B cell (primary cell): Measurements from ENCODE around the gene RCBTB1. TPM values are rescaled to one million over a fixed set of nuclear protein-coding genes. Genes with fewer than 3 reads are reported as not detected.

ENCODE experiments used
- ATAC-seq: fragments of 200-7000 bp; cut with Tn5 transposase; one replicate; pipeline ENCODE4 v1.10.0; 2021; ENCODE audit warnings: low read depth, mild to moderate bottlenecking, moderate number of reproducible peaks, moderate library complexity
- CTCF ChIA-PET: fragments of 350-600 bp; sonication (Branson Sonifier 250); formaldehyde crosslinking; loops from one replicate; lab custom pipeline; 2021; ENCODE audit warnings: antibody characterized with exemption, inconsistent platforms; lab: Charles Lee
- POLR2A ChIA-PET: fragments of 350-600 bp; sonication (Branson Sonifier 250); formaldehyde crosslinking; loops from one replicate; lab custom pipeline; 2021; ENCODE audit warnings: antibody characterized with exemption; lab: Charles Lee
- DNase-seq: peaks from one replicate; pipeline ENCODE4 v3.0.0; 2013
- H2AFZ ChIP-seq: 2 replicates; pipeline ENCODE4 v1.6.1; 2012; ENCODE audit warnings: mild to moderate bottlenecking, low read depth, low read length; ENCODE audit not compliant: insufficient read depth, poor library complexity, severe bottlenecking
- H3K27ac ChIP-seq, 2 donors: 1 replicate in 1 of 2; 2 replicates in 1 of 2; pipeline ENCODE4 v1.5.1; 2012 to 2013; ENCODE audit warnings: low read length in 2 of 2, mild to moderate bottlenecking in 2 of 2, moderate library complexity in 1 of 2
- H3K27me3 ChIP-seq, 4 experiments: fragments of 200-600 bp in 1 of 4; sonication (generic) in 1 of 4; replicated peaks in 1 of 4; 1 replicate in 2 of 4; 2 replicates in 2 of 4; pipeline versions ENCODE4 v1.6.1 to v1.7.0; 2013 to 2016; ENCODE audit warnings: low read length in 3 of 4, mild to moderate bottlenecking in 2 of 4, mixed read lengths in 1 of 4, moderate library complexity in 1 of 4; ENCODE audit not compliant: insufficient read depth in 4 of 4, control insufficient read depth in 3 of 4; ENCODE audit errors: control extremely low read depth in 1 of 4
- H3K36me3 ChIP-seq, 2 experiments: replicated peaks in 1 of 2; 1 replicate in 1 of 2; 2 replicates in 1 of 2; pipeline versions ENCODE4 v1.6.1 to v1.7.1; 2013; ENCODE audit warnings: low read length in 1 of 2; ENCODE audit not compliant: insufficient read depth in 2 of 2, control insufficient read depth in 1 of 2; ENCODE audit errors: control extremely low read depth in 1 of 2, extremely low read depth in 1 of 2
- H3K4me1 ChIP-seq, 2 donors: fragments of 200-600 bp in 1 of 2; sonication (generic) in 1 of 2; 1 replicate in 1 of 2; 2 replicates in 1 of 2; pipeline versions ENCODE4 v1.5.1 to v1.6.1; 2013 to 2017; ENCODE audit warnings: low read length in 2 of 2; ENCODE audit not compliant: control insufficient read depth in 2 of 2, insufficient read depth in 2 of 2
- H3K4me2 ChIP-seq: replicated peaks from 2 replicates; pipeline ENCODE3; 2012; ENCODE audit warnings: mild to moderate bottlenecking, low read depth, low read length; ENCODE audit not compliant: poor library complexity, severe bottlenecking
- H3K4me3 ChIP-seq, 5 experiments: fragments of 200-600 bp in 1 of 5; sonication (generic) in 1 of 5; 1 replicate in 3 of 5; 2 replicates in 2 of 5; pipeline versions ENCODE4 v1.5.1 to v1.7.0; 2011 to 2016; ENCODE audit warnings: low read length in 4 of 5, mild to moderate bottlenecking in 4 of 5, low read depth in 2 of 5, control low read depth in 1 of 5, moderate library complexity in 1 of 5; ENCODE audit not compliant: insufficient read depth in 1 of 5; ENCODE audit errors: control extremely low read depth in 1 of 5, extremely low read depth in 1 of 5
- H3K79me2 ChIP-seq: fragments of 200-600 bp; sonication (generic); one replicate; pipeline ENCODE4 v1.6.0; 2016; ENCODE audit warnings: low read length; ENCODE audit not compliant: control insufficient read depth, insufficient read depth
- H3K9ac ChIP-seq: fragments of 200-600 bp; sonication (generic); 2 replicates; pipeline ENCODE4 v1.6.1; 2017; ENCODE audit warnings: mild to moderate bottlenecking, low read length, moderate library complexity
- H3K9me3 ChIP-seq, 3 donors: one replicate each; pipeline versions ENCODE4 v1.6.1 to v1.7.1; 2013; ENCODE audit warnings: low read length in 2 of 3; ENCODE audit not compliant: control insufficient read depth in 2 of 3, insufficient read depth in 1 of 3; ENCODE audit errors: control extremely low read depth in 1 of 3
- H4K20me1 ChIP-seq: 2 replicates; pipeline ENCODE4 v1.6.0; 2012; ENCODE audit warnings: mild to moderate bottlenecking, low read length; ENCODE audit not compliant: insufficient read depth, control insufficient read depth, poor library complexity, severe bottlenecking
- H3K27ac Mint-ChIP-seq: one replicate; pipeline ENCODE4 v1.8.0; 2021; ENCODE audit warnings: mixed read lengths
- H3K27me3 Mint-ChIP-seq: one replicate; pipeline ENCODE4 v1.8.0; 2021; ENCODE audit warnings: mixed read lengths
- H3K4me1 Mint-ChIP-seq: one replicate; pipeline ENCODE4 v1.8.0; 2021; ENCODE audit warnings: mixed read lengths
- H3K4me3 Mint-ChIP-seq: one replicate; pipeline ENCODE4 v1.8.0; 2021; ENCODE audit warnings: mixed read lengths
- H3K9me3 Mint-ChIP-seq: one replicate; pipeline ENCODE4 v1.8.0; 2022; ENCODE audit warnings: mixed read lengths; ENCODE audit not compliant: insufficient read depth
- CTCF ChIP-seq: fragments of 200-600 bp; IDR thresholded peaks from one replicate; pipeline ENCODE4 v1.8.0; 2022; ENCODE audit warnings: antibody characterized with exemption, mild to moderate bottlenecking
- EZH2 ChIP-seq: IDR thresholded peaks from 2 replicates; pipeline ENCODE4 v1.6.1; 2012; ENCODE audit warnings: borderline replicate concordance, low read depth, mild to moderate bottlenecking, moderate library complexity, low read length; ENCODE audit not compliant: insufficient read depth, poor library complexity, severe bottlenecking
- whole genome bisulfite sequencing: methylation state at CpG from one replicate; pipeline ENCODE4 v1.1.5; 2013; ENCODE audit warnings: missing lambda C conversion rate; ENCODE audit not compliant: insufficient coverage; 5-methylcytosine and 5-hydroxymethylcytosine counted together
- intact Hi-C: fragments of 100-400 bp; cut with micrococcal nuclease; formaldehyde crosslinking; loops from one replicate; pipeline ENCODE4 v1.10.0; 2022
- polyA plus RNA-seq: library from polyadenylated mRNA; depleted of rRNA; stranded (reverse); fragments of >200 nt; gene quantifications from 2 replicates; pipeline ENCODE4 v1.2.3, GENCODE V29; 2012
- total RNA-seq, 2 donors: library from RNA; stranded (reverse); fragments of 120-200 nt in 1 of 2; gene quantifications; 1 replicate in 1 of 2; 2 replicates in 1 of 2; pipeline versions ENCODE4 v1.2.3 to v1.2.4, GENCODE V29; 2013 to 2022

RCBTB1 gene
- total and polyA plus RNA-seq, 2 donors (not counting 1 experiment from before 2014, with no cell fraction given), result 10.7 to 35.2 TPM

- 10% methylated on average over 10 of the region's 17 CpGs for WGBS
- intact Hi-C loops, result loop anchor here (1.0 to 5.0 kb wide), 6 partner anchors 8 to 309 kb away; partner anchors contain the start of genes EBPL, KPNA3, RCBTB1 and SPRYD7
- H3K9me3 ChIP-seq, result peaks cover 0 to 9% (median 0%) of the 10 kb centered on the region in 3 donors
- TF ChIP-seq CTCF, result no peak
- no peak for TF ChIP-seq EZH2
- POLR2A ChIA-PET, result interaction anchor here (0.9 to 2.1 kb wide), 2 partner anchors 13 to 165 kb away, joined by 4 to 8 read pairs; partner anchors contain the start of gene KPNA3
- H3K9ac ChIP-seq, result peak within 1 kb of the TSS; percentile 96
- DNase-seq, result peak; percentile 88
- H2AFZ ChIP-seq, result peak within 1 kb of the TSS; percentile 99
- H3K4me3 ChIP-seq, result peak within 1 kb of the TSS; percentile 79 to 100 (median 90)
- Mint-ChIP-seq H3K4me3 (peak within 1 kb of the TSS; percentile 99), H3K27me3 (no peaks in the 10 kb centered on the region), H3K27ac (peak within 1 kb of the TSS; percentile 94), H3K9me3 (no peaks in the 10 kb centered on the region), H3K4me1 (peaks cover 44% of the 10 kb centered on the region)
- peaks cover 4 to 11% of the 10 kb centered on the region in 2 experiments for H3K36me3 ChIP-seq
- H3K4me1 ChIP-seq, result peaks cover 17 to 21% of the 10 kb centered on the region in 2 donors
- H3K27ac ChIP-seq, result peak within 1 kb of the TSS; percentile 61 to 78
- no peaks in the 10 kb centered on the region for H3K27me3 ChIP-seq
- peak within 1 kb of the TSS; percentile 86 for H3K4me2 ChIP-seq
- peaks cover 2% of the 10 kb centered on the region for H4K20me1 ChIP-seq
- CTCF ChIA-PET, result interaction anchor here (0.6 to 2.6 kb wide), 8 partner anchors 8 to 516 kb away, joined by 3 to 8 read pairs (median 3); no protein-coding TSS in a partner anchor
- H3K79me2 ChIP-seq, result peaks cover 36% of the 10 kb centered on the region
- peak; percentile 99 for ATAC-seq
Measured at GRCh38 chr13:49627831-49628652, 42.7 kb upstream of the RCBTB1 start, which contains the start of gene ARL11. Gene ARL11 (plus strand): TSS chr13:49628507. CDS start chr13:49630448, 1,941 bp downstream.
